Sigmoid colon (tissue), 4 donors: ENCODE measurements around the gene LENG9.

ENCODE experiments used
- POLR2AphosphoS5 ChIP-seq, 4 donors: sonication (generic); formaldehyde crosslinking; IDR thresholded peaks; one replicate each; pipeline ENCODE4 v1.6.1; 2017; ENCODE audit warnings: antibody characterized with exemption in 4 of 4
- TF ChIP-seq, protein P1 (sequence below), 4 experiments: fragments of 450-650 bp in 3 of 4; fragments of 200-600 bp in 1 of 4; IDR thresholded peaks; one replicate each; pipeline ENCODE4 v1.5.1; 2016 to 2019; ENCODE audit warnings: antibody characterized with exemption in 4 of 4, mild to moderate bottlenecking in 3 of 4, moderate library complexity in 2 of 4

DNA sequence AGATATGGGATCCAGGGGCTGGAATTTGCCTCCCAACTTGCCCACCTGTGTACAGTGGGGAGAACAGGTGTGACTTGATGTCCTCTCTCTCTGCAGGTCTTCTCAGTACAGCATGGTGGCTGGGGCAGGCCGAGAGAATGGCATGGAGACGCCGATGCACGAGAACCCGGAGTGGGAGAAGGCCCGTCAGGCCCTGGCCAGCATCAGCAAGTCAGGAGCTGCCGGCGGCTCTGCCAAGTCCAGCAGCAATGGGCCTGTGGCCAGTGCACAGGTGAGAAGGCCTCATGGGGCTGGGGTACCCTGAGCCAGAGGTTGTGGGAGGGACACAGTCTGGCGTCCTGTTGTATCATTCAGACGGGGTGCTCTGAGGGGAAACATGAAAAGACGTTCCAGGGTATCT, 11.6 kb downstream of the LENG9 start:
- no peak for TF ChIP-seq POLR2AphosphoS5 (IDR thresholded peaks at IDR 0.05)
- TF ChIP-seq, protein P1, sequence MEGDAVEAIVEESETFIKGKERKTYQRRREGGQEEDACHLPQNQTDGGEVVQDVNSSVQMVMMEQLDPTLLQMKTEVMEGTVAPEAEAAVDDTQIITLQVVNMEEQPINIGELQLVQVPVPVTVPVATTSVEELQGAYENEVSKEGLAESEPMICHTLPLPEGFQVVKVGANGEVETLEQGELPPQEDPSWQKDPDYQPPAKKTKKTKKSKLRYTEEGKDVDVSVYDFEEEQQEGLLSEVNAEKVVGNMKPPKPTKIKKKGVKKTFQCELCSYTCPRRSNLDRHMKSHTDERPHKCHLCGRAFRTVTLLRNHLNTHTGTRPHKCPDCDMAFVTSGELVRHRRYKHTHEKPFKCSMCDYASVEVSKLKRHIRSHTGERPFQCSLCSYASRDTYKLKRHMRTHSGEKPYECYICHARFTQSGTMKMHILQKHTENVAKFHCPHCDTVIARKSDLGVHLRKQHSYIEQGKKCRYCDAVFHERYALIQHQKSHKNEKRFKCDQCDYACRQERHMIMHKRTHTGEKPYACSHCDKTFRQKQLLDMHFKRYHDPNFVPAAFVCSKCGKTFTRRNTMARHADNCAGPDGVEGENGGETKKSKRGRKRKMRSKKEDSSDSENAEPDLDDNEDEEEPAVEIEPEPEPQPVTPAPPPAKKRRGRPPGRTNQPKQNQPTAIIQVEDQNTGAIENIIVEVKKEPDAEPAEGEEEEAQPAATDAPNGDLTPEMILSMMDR (IDR thresholded peaks at IDR 0.05): no peak
